KOPT-K1 (cell line): ENCODE measurements around the gene COPS9.

Experiments
- H3K27ac ChIP-seq: fragments of 200-600 bp; sonication (generic); 2 replicates; pipeline ENCODE4 v1.5.1; 2016; ENCODE audit warnings: antibody characterized with exemption, mild to moderate bottlenecking, low read depth, low read length; ENCODE audit not compliant: poor library complexity, severe bottlenecking
- H3K36me3 ChIP-seq: fragments of 200-600 bp; sonication (generic); 2 replicates; pipeline ENCODE4 v1.5.1; 2017; ENCODE audit warnings: antibody characterized with exemption, mild to moderate bottlenecking, low read length, moderate library complexity; ENCODE audit not compliant: insufficient read depth
- H3K9me3 ChIP-seq: fragments of 200-600 bp; sonication (generic); 2 replicates; pipeline ENCODE4 v1.5.1; 2017; ENCODE audit warnings: antibody characterized with exemption, low read length, mild to moderate bottlenecking; ENCODE audit not compliant: insufficient read depth, poor library complexity, severe bottlenecking

COPS9 gene

GRCh38 chr2:240126731-240127130 is 9.4 kb downstream of the COPS9 start:
- Histone ChIP-seq H3K9me3 (no peaks in the 10 kb centered on the region), H3K36me3 (peaks cover 67% of the 10 kb centered on the region), H3K27ac (no peak overlapping the region)

GRCh38 chr2:240125742-240126141 is 10.4 kb downstream of the COPS9 start:
- Histone ChIP-seq H3K36me3 (peaks cover 58% of the 10 kb centered on the region), H3K9me3 (no peaks in the 10 kb centered on the region)

GRCh38 chr2:240124651-240125030 is 11.5 kb downstream of the COPS9 start:
- H3K9me3 ChIP-seq = no peaks in the 10 kb centered on the region
- H3K36me3 ChIP-seq = peaks cover 47% of the 10 kb centered on the region
- no peak overlapping the region for H3K27ac ChIP-seq

More at GRCh38 chr2:240125742-240126141, 10.4 kb downstream of the COPS9 start:
- H3K27ac ChIP-seq = no peak overlapping the region

GRCh38 chr2:240123821-240124650 is 12.1 kb downstream of the COPS9 start:
- Histone ChIP-seq H3K27ac (no peak overlapping the region), H3K9me3 (no peaks in the 10 kb centered on the region), H3K36me3 (peaks cover 40% of the 10 kb centered on the region; the same call in 1 of the 2 replicates)

GRCh38 chr2:240121675-240122074 is 14.4 kb downstream of the COPS9 start:
- H3K9me3 ChIP-seq = peaks cover 17% of the 10 kb centered on the region
- H3K36me3 ChIP-seq = peaks cover 19% of the 10 kb centered on the region; the same call in 1 of the 2 replicates
- no peak overlapping the region for H3K27ac ChIP-seq

GRCh38 chr2:240121190-240121589 is 14.9 kb downstream of the COPS9 start:
- H3K9me3 ChIP-seq = peaks cover 17% of the 10 kb centered on the region
- H3K27ac ChIP-seq = no peak overlapping the region
- H3K36me3 ChIP-seq = peaks cover 14% of the 10 kb centered on the region; the same call in 1 of the 2 replicates

GRCh38 chr2:240114233-240114632 is 21.9 kb downstream of the COPS9 start:
- no peak overlapping the region for H3K27ac ChIP-seq
- H3K9me3 ChIP-seq = peaks cover 17% of the 10 kb centered on the region

GRCh38 chr2:240112914-240113690 is 23.0 kb downstream of the COPS9 start:
- no peak overlapping the region for H3K27ac ChIP-seq
- no peaks in the 10 kb centered on the region for H3K36me3 ChIP-seq
- H3K9me3 ChIP-seq = peaks cover 11% of the 10 kb centered on the region

More at GRCh38 chr2:240114233-240114632, 21.9 kb downstream of the COPS9 start:
- no peaks in the 10 kb centered on the region for H3K36me3 ChIP-seq

- Histone ChIP-seq H3K27ac (no peak overlapping the region), H3K36me3 (no peaks in the 10 kb centered on the region), H3K9me3 (no peaks in the 10 kb centered on the region)
These were observed 24.9 kb downstream of the COPS9 start for GRCh38 chr2:240111253-240111652.

GRCh38 chr2:240109386-240109785 is 26.7 kb downstream of the COPS9 start:
- H3K9me3 ChIP-seq = no peaks in the 10 kb centered on the region
- H3K36me3 ChIP-seq = no peaks in the 10 kb centered on the region
- no peak overlapping the region for H3K27ac ChIP-seq

- H3K27ac ChIP-seq = no peak overlapping the region
- H3K9me3 ChIP-seq = no peaks in the 10 kb centered on the region
- H3K36me3 ChIP-seq = no peaks in the 10 kb centered on the region
These were observed 28.7 kb downstream of the COPS9 start for GRCh38 chr2:240107477-240107796.

- H3K9me3 ChIP-seq = no peaks in the 10 kb centered on the region
These were observed 29.2 kb downstream of the COPS9 start for GRCh38 chr2:240106765-240107476.

GRCh38 chr2:240105982-240106381 is 30.1 kb downstream of the COPS9 start:
- Histone ChIP-seq H3K36me3 (no peaks in the 10 kb centered on the region), H3K9me3 (no peaks in the 10 kb centered on the region), H3K27ac (no peak overlapping the region)

More at GRCh38 chr2:240106765-240107476, 29.2 kb downstream of the COPS9 start:
- no peaks in the 10 kb centered on the region for H3K36me3 ChIP-seq
- H3K27ac ChIP-seq = no peak overlapping the region

- Histone ChIP-seq H3K36me3 (no peaks in the 10 kb centered on the region), H3K9me3 (peaks cover 22% of the 10 kb centered on the region), H3K27ac (no peak overlapping the region)
These were observed 33.0 kb downstream of the COPS9 start for GRCh38 chr2:240103136-240103535.

- peaks cover 51% of the 10 kb centered on the region for H3K9me3 ChIP-seq
These were observed 37.8 kb downstream of the COPS9 start for GRCh38 chr2:240098349-240098748.

More at GRCh38 chr2:240098349-240098748, 37.8 kb downstream of the COPS9 start:
- no peaks in the 10 kb centered on the region for H3K36me3 ChIP-seq
- no peak overlapping the region for H3K27ac ChIP-seq
